ENCODE data around the gene LAMA3. TPM values are rescaled to one million over a fixed set of nuclear protein-coding genes. Genes with fewer than 3 reads are reported as not detected.

Gene LAMA3
- total RNA-seq, 4 donors from 2014 or later, result 16.9 to 57.5 (median 48.3) TPM

DNA sequence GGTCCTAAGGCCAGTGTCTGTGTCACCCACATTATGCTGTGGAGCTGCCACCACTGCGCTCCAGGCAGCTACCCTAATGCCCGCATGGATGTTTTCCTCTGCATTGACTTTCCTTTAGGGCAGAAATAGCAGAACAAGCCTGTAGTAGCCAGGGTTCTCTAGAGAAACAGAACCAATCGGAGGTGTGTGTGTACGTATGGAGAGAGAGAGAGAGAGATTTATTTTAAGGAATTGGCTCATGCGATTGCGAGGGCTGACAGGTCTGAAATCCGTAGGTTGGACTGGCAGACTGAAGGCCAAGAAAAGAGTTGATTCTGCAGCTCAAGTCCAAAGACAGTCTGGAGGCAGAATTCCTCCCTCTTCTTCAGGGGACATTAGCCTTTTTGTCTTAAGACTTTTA is 110.3 kb downstream of the LAMA3 start:
- DNase-seq (ENCODE audit: low spot score) (no peak), ATAC-seq (ENCODE audit: low FRiP score) (no peak)
- TF ChIP-seq CTCF (IDR thresholded peaks at IDR 0.05), result no peak

- no peak for DNase-seq (ENCODE audit: low spot score)
- no peak for TF ChIP-seq CTCF (IDR thresholded peaks at IDR 0.05)
- no peak for ATAC-seq (ENCODE audit: low FRiP score)
These were observed 111.6 kb downstream of the LAMA3 start for GRCh38 chr18:23800902-23801301.

DNA sequence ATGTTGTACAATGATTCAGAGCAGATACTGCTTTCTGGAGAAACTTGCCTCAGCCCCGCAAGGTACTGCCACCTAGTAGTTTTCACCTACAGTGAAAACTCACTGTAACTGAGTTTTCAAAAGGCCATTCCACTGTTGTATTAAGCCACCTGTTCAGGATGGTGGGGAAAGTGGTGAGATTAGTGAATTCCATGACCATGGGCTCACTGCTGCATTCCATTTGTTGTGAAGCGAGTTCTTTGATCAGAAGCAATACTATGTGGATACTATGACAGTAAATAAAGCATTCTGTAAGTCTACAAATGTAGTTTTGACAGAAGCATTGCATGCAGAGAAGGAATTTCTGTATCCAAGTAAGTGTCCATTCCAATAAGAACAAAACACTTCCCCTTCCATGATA is 113.6 kb downstream of the LAMA3 start:
- no peak for TF ChIP-seq CTCF (IDR thresholded peaks at IDR 0.05)
- DNase-seq (ENCODE audit: low spot score) (no peak), ATAC-seq (ENCODE audit: low FRiP score) (no peak)

DNA sequence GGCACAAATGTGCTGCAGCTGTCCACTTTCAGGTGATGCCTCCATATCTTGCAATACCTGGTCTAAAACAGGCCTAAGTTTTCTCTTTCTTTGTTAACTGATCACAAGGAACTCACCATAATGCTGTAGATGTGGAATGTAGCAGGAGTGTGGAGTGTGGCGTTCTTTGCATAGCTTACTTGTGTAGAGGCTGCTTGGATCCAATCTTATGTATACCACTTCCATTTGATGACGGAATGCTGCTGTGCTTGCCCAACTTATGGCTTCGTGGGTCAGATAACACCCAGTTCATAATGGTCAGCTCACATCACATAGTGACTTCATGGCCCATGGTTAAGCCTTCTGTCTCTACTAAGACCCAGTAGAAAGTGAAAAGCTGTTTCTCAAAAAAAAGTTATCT is 114.5 kb downstream of the LAMA3 start:
- DNase-seq (ENCODE audit: low spot score), result no peak
- no peak for TF ChIP-seq CTCF (IDR thresholded peaks at IDR 0.05)
- no peak for ATAC-seq (ENCODE audit: low FRiP score)

- no peak for TF ChIP-seq CTCF (IDR thresholded peaks at IDR 0.05)
- ATAC-seq (ENCODE audit: low FRiP score) (no peak), DNase-seq (ENCODE audit: low spot score) (no peak)
These were observed 116.6 kb downstream of the LAMA3 start for GRCh38 chr18:23805898-23806297.

GRCh38 chr18:23809415-23809814 is 120.2 kb downstream of the LAMA3 start:
- TF ChIP-seq CTCF (IDR thresholded peaks at IDR 0.05), result no peak
- no peak for ATAC-seq (ENCODE audit: low FRiP score)
- no peak for DNase-seq (ENCODE audit: low spot score)

DNA sequence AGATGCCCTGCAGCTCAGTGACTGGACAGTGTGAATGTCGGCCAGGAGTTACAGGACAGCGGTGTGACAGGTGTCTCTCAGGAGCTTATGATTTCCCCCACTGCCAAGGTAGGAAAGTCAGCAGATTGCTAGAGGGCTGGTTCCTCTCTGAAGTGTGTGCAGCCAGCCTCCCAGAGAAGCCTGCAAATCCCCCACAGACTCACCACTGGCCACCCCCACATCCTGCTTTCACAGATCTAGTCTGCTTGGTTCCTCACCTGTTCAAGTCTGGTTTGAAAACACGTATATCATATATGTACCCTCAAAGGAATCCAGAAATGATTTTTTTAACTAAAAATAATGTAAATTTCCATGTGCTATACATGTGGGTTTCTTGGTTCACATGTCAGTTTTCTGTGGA is 121.1 kb downstream of the LAMA3 start:
- ATAC-seq (ENCODE audit: low FRiP score) (no peak), DNase-seq (ENCODE audit: low spot score) (no peak)
- no peak for TF ChIP-seq CTCF (IDR thresholded peaks at IDR 0.05)

Data from omental fat pad (tissue), 4 donors.